ENCODE data around the gene WASF2.
"Not testable (repeated sequence)": the region's sequence is repeated elsewhere in the genome, so short reads cannot be mapped to it uniquely, and the experiment has no call there.

WASF2 gene

DNA sequence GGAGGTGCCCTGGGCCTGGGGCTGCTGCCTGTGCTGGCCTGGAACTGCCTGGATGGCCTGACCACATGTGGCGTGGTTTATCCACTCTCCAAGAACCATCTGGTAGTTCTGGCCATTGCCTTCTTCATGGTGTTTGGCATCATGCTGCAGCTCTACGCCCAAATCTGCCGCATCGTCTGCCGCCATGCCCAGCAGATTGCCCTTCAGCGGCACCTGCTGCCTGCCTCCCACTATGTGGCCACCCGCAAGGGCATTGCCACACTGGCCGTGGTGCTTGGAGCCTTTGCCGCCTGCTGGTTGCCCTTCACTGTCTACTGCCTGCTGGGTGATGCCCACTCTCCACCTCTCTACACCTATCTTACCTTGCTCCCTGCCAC lies 95.7 kb downstream of the WASF2 start:
- FAIRE-seq, result no peak

GRCh38 chr1:27393641-27394281 lies 96.2 kb downstream of the WASF2 start:
- FAIRE-seq, result no peak

DNA sequence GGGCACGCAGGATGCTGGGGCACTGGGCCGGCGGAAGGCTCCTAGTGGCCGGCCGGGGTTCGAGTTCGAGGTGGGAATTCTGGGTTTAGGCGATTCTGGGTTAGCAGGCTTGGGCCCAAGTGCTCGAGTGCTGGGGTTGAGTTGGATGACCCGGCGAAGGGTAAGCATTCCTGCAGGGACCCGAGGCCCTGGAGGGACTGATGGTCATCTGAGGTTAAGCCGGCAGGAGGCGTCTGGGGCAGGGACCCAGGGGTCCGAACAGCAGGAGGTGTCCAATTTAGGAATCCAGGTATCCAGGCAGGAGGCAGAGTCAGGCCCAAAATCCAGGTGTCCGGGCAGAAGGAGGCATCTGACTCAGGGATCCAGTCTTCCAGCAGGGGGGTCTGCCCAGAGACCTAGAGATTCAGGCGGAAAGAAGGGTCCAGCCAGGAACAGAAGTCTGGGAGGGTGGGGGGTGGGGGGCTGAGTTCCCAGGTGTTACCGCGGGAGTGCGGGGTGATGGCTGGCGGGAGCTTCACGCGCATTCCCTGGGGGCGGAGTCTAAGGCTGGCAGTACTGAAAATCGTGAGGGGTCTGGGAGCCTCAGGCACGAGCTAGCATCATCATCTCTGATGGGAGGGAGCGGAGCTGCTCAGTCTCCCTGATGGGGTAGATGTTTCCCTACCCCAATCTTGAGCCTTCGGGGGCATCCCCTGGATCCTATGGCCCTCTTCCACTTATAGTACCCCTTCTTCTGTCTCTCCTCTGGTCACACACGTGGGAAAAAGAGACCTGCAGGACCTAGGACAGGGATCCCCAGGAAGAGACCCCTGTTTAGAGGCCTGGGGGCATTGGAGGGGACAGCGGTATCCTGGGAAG lies 97.0 kb downstream of the WASF2 start:
- FAIRE-seq, result no peak

DNA sequence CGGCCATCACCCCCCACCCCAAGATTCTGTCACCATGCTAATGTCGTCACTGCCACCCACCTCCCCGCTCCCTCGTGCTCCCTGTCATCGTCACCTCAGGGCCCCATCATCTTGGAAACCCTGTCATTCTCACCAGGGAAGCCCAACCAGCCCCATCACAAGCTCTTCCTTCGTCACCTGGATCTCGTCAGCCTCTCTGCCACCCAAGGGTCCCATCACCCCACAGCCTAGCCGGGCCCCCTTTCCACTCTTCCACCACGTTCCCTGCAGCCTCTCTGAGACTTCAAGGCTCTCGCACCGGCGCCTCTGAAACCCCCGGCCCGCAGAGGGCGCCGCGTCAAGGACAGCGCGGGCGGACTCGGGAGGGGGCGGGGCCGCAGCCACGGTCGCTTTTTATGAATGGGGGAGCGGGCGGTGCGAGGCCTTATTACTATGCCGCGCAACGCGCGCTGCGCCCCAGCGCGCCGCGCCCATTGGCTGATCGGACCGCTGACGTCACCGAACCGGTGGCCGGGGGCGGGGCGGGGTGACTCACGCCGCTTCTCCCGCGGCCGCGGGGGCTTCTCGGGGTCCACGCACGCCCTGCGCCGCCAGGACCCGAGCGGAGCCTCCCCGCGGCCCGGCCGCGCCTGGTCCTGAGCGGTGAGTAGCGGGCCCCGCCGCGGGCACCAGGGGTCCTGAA lies 97.7 kb downstream of the WASF2 start, which contains the start of gene GPR3:
Gene GPR3, plus strand, starts transcription at position 527 of the 682 bp plus-strand sequence. CDS start 1,177 bp downstream, outside the sequence.
- peak; percentile 35 for FAIRE-seq

GRCh38 chr1:27391511-27392095 lies 98.4 kb downstream of the WASF2 start:
- FAIRE-seq, result no peak

- FAIRE-seq, result no peak
Measured at GRCh38 chr1:27388337-27389005, 101.5 kb downstream of the WASF2 start.

DNA sequence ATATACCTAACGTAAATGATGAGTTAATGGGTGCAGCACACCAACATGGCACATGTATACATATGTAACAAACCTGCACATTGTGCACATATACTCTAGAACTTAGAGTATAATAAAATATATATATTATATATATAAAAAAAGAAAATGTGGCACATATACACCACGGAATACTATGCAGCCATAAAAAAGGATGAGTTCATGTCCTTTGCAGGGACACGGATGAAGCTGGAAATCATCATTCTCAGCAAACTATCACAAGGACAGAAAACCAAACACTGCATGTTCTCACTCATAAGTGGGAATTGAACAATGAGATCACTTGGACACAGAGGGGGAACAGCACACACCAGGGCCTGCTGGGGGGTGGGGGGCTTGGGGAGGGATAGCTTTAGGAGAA lies 105.2 kb downstream of the WASF2 start:
- FAIRE-seq, result not testable (repeated sequence)

DNA sequence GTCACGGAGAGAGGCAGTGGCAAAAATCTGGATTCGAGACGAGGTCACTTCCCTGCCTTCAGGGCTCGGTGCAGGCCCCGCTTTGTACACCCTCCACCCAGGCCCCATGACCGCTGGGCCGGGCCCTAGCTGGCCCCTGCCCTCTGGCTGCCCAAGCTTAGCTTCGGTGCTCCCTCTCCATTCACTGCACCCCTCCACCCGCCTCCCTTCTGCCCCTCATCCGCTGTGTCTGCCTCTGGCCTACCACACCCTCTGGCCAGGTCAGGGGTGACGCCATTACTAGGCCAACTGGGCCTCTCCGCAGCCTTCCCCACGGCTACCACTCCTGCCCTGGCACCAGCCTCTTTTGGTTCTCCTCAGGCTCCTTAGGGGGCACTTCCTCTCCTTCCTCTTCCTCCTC lies 106.3 kb downstream of the WASF2 start:
- FAIRE-seq, result no peak

DNA sequence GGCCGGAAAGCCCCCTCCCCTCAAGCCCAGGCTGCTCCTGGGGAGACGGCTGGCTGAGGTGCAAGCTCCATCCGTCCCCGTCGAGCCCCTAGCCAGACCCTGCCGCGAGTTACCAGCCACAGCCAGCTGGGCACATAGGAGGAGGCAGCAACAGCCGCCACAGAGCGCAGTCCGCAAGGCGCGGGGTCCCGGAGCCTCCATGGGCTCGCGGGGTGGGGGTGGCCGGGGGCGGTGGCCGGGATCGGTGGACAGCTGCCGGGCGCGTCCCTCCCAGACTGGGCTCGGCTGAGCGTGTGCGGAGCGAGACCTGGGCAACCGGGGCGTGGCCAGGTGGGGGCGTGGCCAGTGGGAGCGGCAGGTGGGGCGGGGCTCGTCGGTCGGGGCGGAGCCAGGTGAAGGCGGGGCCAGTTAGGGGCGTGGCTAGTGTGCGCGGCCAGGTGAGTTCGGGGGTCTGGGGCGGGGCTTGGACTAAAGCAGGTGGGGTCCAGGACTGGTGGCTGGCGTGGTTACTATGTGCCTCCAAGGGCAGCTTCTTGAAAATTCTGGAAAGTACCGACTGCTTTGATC lies 106.8 kb downstream of the WASF2 start, which contains the start of gene CD164L2:
Gene CD164L2, minus strand, starts transcription at position 295 of the 567 bp plus-strand sequence. Its CDS starts 94 bp downstream, at position 201.
- FAIRE-seq, result no peak

DNA sequence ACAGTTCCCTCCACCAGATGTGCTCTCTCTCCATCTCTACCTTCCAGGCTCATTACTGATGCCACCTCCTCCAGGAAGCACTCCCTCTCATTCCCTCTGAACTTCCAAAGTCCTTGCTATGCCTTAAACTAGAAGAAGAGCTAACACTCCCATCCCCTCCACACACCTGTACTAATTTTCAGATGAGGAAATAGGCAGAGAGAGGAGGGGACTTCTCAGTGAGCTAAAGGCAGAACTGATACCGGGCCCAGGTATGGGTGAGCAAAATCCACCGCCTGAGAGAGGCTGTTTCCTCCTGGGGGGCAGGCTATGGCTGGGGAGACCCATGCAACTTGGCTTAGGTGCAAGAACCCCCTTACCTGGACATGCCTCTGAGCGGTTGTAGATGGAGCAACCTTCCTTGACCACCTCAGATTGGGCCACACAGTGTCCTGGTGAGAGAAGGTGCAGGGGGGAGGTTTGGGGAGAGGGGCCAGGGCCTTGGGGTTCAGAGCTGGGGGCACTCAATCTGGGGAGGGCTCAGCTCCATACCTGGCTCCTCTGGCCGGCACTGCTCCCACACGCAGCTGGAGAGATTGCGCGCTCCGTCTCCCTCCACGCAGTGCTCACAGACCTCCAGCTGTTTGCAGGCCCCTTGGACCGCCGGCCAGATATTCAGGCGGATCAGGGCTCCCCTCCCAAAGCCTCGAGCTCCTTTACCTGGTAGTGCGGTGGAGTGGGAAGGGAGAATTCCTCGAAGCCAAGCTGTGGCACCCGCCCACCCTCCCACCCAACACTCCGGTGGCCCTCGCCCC lies 107.8 kb downstream of the WASF2 start:
- FAIRE-seq, result no peak

DNA sequence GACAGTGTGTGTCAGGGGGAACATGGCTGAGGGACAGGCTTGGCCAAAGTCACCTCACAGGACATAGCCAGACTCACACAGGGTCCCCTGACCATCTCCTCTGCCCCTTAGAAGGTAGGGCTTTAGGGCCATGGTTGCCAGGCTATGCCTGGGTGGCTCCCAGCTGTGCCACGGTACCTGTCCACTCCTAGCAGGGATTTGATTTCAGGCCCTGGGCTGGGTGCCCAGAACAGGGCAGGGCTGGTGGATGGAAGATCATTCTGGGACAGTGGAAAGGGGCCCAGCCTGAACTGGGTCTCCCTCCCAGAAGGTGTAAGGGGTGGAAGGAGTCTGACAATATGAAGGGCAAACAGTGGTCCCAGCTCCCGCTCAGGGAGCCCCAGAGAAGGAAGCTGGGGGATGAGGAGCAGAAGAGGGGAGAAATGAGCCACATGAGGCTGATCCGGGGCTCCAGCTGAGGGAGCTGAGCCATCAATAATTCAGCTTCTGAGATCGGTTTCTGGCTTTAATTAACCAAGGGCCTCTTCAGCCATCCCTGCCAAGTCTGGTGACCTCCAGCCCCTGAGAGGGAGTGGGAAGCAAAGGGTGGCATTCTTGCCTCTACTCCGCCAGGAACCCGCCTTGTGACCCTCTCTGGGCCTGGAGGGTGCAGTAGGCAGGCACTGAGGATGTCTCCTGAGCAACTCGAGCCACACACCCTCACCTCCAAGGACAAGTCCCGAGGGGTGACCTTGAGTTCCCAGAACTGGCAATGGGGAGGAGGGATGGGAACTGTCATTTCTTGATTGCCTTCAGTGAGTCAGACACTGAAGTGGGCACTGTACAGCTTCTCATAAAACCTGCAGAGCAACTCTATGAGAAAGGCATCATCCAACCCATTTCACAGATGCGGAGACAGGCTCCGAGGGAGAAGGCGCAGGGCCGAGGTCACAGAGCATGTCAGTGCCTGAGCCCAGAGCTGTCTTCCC lies 108.9 kb downstream of the WASF2 start:
- FAIRE-seq, result no peak

DNA sequence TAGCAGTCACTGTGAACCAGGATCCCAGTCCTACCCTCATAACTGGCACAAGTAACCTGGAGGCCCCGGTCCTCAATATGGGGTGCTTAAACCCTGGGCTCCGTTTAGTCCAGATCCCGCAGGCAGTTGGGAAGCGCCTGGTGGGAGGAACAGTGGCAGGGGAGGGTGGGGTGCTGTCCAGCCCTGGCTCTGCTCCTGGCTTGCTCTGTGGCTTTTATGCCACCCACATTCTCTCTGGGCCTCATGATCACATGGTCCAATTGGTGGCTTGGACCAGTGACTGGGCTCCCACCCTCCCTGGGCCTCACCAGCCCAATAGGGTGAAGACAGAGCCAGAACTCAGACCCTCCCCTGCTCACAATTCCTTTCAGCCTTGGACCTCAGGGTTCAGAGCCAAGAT lies 109.7 kb downstream of the WASF2 start:
- FAIRE-seq, result no peak

DNA sequence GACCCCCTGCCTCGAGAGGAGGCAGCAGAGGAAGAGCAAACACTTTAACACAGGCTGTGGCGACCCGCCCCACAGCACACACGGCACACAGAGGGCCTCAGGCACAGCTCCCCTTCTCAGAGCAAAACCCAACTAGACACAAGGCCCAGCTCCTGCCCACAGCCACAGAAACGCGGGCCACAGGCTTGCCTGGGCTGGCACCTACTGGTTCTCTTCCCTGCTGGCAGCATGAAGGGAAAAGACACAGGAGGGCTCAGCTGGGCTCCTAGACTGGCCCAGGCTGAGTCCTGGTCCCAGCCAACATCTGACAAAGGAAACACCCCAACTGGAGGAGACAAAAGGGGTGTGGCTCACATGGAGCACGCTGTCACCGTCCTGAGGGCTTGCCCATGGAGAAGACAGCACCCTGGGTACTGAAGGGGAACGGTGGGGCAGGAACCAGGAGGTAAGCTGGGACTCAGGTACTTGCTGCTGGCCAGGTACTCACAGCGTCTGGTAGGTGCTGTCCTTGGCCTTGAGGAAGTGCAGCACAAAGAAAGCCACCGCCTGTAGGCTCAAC lies 110.3 kb downstream of the WASF2 start:
- FAIRE-seq, result no peak

GRCh38 chr1:27377760-27378495 lies 112.0 kb downstream of the WASF2 start:
- no peak for FAIRE-seq

- no peak for FAIRE-seq
Measured at GRCh38 chr1:27374362-27375086, 115.4 kb downstream of the WASF2 start, which contains the start of gene FCN3. Gene FCN3 (minus strand): TSS chr1:27374824. CDS start chr1:27374818, 6 bp downstream.

DNA sequence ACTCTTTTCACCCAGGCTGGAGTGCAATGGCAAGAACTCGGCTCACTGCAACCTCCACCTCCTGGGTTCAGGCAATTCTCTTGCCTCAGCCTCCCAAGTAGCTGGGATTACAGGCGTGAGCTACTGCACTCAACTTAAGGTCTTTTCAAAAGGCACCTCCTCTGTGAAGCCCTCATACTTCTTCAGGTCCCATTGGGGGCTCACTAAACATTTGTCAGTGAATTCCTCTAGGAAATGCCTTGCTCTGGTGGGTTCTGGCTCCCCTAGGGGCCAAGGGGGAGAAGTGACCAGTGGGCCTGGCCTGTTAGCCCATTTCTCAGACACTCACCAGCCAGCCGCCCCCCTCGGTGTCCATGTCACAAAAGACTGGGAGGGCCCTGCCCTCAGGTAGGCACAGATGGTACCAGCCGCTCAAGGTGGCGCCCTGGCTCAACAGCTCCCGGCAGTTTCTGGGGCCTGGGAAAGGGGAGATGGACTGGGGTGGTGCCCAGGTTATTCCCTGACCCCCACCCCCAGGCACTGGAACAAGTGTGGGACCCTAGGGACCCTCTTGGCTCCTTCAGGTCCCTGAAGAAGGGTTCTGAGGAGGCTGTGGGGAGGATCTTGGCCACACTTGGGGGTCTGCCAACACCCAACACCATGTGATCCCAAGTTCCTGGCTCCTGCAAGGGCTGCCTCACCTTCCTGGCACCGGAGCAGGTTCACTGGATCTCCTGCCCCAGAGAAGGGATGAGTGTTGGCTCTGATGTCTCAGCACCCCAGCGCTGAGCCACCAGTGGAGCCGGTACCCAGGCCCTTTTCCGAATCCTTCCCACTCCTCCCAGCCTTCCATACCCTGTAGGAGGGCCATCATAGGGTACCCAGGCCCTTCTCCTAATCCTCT lies 116.9 kb downstream of the WASF2 start:
- FAIRE-seq, result no peak
